ENCODE data around the gene KLRG1. TPM values are rescaled to one million over a fixed set of nuclear protein-coding genes. Genes with fewer than 3 reads are reported as not detected.

KLRG1 gene
- total RNA-seq, 1 donor = 1.2 TPM

- DNase-seq (ENCODE audit: low read depth) = no peak
- no peak for TF ChIP-seq CTCF (IDR thresholded peaks at IDR 0.05; ENCODE audit: insufficient read depth, low read length)
- no peak overlapping the region for H3K4me3 ChIP-seq (ENCODE audit: low read depth, low read length)
These were observed 38.1 kb downstream of the KLRG1 start for GRCh38 chr12:9027161-9028059.

DNA sequence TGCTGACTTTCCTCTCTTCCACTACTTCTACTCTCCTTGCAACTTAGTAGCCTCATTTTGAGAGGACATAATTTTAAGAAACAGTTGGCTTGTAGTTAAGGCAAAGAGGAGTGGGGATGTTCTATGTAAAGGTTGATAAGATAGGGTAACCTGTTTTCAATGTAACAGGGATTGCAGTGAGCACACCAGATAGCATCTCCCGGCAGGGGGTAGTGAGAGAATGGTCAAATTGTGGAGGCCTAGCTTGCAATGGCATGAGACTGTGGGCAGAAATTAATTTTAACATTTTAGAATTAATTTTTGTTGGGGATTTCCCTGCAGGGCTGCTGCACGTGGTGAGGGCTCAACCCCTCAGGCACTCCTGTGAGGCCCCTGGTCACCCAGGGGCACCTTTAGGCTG lies 41.4 kb downstream of the KLRG1 start:
- no peak for DNase-seq (ENCODE audit: low read depth)
- no peak for TF ChIP-seq CTCF (IDR thresholded peaks at IDR 0.05; ENCODE audit: insufficient read depth, low read length)
- H3K4me3 ChIP-seq (ENCODE audit: low read depth, low read length) = no peak overlapping the region

- TF ChIP-seq CTCF (IDR thresholded peaks at IDR 0.05; ENCODE audit: insufficient read depth, low read length) = no peak
- DNase-seq (ENCODE audit: low read depth) = no peak
- no peak overlapping the region for H3K4me3 ChIP-seq (ENCODE audit: low read depth, low read length)
These were observed 43.0 kb downstream of the KLRG1 start for GRCh38 chr12:9032202-9032964.

GRCh38 chr12:9033265-9033887 lies 44.0 kb downstream of the KLRG1 start:
- no peak for TF ChIP-seq CTCF (IDR thresholded peaks at IDR 0.05; ENCODE audit: insufficient read depth, low read length)
- DNase-seq (ENCODE audit: low read depth) = no peak
- no peak overlapping the region for H3K4me3 ChIP-seq (ENCODE audit: low read depth, low read length)

DNA sequence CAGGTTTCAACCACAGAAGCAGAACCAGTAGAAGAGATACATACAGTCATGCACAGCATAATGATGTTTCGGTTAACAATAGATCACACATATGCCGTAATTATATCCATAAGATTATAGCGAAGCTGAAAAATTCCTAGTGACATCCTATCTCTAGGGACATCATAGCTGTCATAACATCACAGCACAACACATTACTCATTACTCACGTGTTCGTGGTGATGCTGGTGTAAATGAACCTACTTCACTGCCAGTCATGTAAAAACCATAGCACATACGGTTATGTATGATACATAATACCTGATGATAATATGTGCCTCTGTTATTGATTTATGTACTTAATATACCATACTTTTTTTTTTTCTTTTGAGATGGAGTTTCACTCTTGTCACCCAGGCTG lies 44.7 kb downstream of the KLRG1 start:
- H3K4me3 ChIP-seq (ENCODE audit: low read depth, low read length) = no peak overlapping the region
- DNase-seq (ENCODE audit: low read depth) = no peak
- TF ChIP-seq CTCF (IDR thresholded peaks at IDR 0.05; ENCODE audit: insufficient read depth, low read length) = no peak

- DNase-seq (ENCODE audit: low read depth) = no peak
- TF ChIP-seq CTCF (IDR thresholded peaks at IDR 0.05; ENCODE audit: insufficient read depth, low read length) = no peak
- no peak overlapping the region for H3K4me3 ChIP-seq (ENCODE audit: low read depth, low read length)
These were observed 46.9 kb downstream of the KLRG1 start for GRCh38 chr12:9036227-9036626.

Data from fibroblast of the aortic adventitia (primary cell).